Activated CD4-positive, alpha-beta T cell treated with anti-CD3 and anti-CD28 coated beads, Interleukin-2, amount 50 U/mL, for 48 hours (primary cell): ENCODE measurements around the gene ARHGAP42.

ENCODE experiments used
- DNase-seq, 2 experiments: peaks; one replicate each; pipeline ENCODE4 v3.0.0-alpha.2; 2020

Gene ARHGAP42

GRCh38 chr11:100805506-100806199 lies 118.6 kb downstream of the ARHGAP42 start:
- DNase-seq = no peak

GRCh38 chr11:100806296-100806695 lies 119.2 kb downstream of the ARHGAP42 start:
- DNase-seq = no peak

DNA sequence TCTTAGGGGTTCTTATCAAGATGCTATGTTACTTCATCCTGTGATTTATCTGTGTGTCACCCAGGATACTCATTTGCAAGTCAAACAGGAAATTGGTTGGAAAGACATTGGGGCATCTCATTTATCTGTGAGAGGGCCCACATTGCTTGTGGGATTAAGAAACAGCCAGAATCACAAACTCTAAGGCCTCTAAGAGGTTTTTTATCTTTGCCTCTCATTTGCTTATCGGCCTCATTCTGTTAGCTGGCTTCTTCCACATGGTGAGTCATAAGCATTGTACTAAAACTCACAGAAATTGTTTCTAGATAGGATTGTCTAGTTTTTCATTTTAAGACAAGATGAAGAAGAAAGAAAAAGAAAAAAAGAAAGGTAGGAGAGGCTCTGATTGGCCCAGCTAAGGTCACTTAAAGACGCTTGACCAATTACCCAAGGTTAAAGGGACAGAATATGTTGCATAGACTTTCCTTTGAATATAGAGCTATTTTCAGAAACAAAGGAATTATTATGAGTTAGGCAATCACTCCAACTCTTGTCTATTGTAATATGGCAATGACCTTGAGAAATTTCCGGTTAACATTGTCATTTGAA lies 121.9 kb downstream of the ARHGAP42 start:
- no peak for DNase-seq

GRCh38 chr11:100810146-100810545 lies 123.1 kb downstream of the ARHGAP42 start:
- DNase-seq = no peak

GRCh38 chr11:100810666-100811065 lies 123.6 kb downstream of the ARHGAP42 start:
- DNase-seq = no peak

- DNase-seq = no peak
Measured at GRCh38 chr11:100812517-100812916, 125.4 kb downstream of the ARHGAP42 start.

GRCh38 chr11:100815787-100816330 lies 128.8 kb downstream of the ARHGAP42 start:
- DNase-seq = no peak

GRCh38 chr11:100816823-100817222 lies 129.7 kb downstream of the ARHGAP42 start:
- DNase-seq = no peak

GRCh38 chr11:100817620-100818019 lies 130.5 kb downstream of the ARHGAP42 start:
- no peak for DNase-seq

DNA sequence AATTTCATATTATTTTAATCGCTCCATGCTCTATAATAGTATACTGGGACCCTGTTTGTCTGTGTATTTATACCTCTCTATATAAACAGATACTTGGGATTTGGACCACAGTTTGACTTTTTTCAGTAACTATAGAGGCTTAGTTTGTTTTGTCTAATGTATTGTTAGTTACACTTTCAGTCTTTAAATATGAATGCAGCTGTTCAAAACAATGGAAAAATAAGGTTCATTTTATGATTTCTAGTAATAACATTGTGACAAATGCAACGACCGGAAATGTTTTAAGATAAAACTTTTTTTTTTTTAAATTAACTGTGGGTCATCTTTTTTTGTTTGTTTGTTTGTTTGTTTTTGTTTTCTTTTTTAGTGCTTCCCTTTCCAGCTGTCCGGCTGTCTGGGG lies 133.5 kb downstream of the ARHGAP42 start:
- no peak for DNase-seq

DNA sequence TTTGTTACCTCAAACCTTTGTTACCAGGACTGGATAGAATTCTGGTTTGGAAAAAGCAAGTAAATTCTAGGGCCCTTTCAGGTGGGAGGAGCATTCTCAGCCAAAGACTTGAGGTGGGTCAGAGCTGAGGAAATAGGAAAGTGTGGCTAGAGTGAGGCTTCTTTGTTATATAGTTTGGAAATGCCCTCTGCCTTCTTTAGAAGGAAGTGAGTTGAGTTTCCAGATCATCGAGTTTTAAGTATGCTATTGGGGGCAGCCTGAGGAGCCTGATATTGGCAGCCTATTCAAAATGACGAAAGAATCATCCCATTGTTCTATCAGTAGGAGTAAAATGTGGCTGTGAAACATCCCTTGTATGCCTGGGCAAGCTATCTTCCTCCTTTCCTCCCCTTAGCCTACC lies 134.1 kb downstream of the ARHGAP42 start:
- DNase-seq = no peak

GRCh38 chr11:100823360-100823759 lies 136.3 kb downstream of the ARHGAP42 start:
- no peak for DNase-seq

GRCh38 chr11:100824041-100824809 lies 137.1 kb downstream of the ARHGAP42 start:
- DNase-seq = no peak

- DNase-seq = no peak
Measured at GRCh38 chr11:100825626-100826025, 138.5 kb downstream of the ARHGAP42 start.

GRCh38 chr11:100827934-100828661 lies 141.0 kb downstream of the ARHGAP42 start:
- no peak for DNase-seq

DNA sequence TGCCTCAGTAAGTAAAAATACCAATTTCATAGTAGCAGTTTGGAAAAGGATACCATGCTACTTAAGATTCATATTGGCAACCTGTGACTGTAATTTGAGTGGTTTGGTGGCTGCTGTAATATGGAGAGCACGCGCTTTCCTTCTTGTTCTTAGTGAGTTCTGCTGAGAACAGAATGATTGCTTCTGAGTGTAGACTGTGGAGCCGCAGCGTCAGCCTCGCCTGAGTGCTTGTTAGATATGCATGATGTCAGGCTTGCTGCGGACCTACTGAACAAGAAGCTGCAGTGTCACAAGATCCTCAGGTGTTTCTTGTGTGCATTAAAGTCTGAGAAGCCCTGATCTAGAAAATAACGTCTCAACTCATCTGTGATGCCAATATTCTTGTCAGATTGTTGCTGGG lies 143.2 kb downstream of the ARHGAP42 start:
- DNase-seq = no peak

GRCh38 chr11:100830978-100831732 lies 144.1 kb downstream of the ARHGAP42 start:
- no peak for DNase-seq

- no peak for DNase-seq
Measured at GRCh38 chr11:100831929-100832494, 144.9 kb downstream of the ARHGAP42 start.

DNA sequence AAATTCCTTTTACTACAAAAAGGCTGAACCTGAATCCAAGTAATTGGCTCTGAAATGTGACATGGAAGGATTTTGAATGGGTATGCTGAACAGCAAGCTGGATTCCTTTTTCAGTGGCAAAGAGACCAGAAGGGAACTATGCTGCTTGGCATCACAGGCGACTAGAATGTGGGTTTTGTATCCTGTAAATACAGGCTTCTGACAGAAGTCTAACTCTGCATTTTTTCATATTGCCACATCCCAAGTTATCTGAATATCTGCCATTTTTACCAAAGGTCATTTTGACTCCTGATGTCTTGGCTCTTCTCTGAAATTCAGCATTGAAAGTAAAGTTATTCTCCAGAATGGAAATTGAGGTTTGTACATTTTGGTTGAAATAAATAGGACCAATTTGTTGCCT lies 145.7 kb downstream of the ARHGAP42 start:
- no peak for DNase-seq

GRCh38 chr11:100833276-100833675 lies 146.2 kb downstream of the ARHGAP42 start:
- DNase-seq = no peak

DNA sequence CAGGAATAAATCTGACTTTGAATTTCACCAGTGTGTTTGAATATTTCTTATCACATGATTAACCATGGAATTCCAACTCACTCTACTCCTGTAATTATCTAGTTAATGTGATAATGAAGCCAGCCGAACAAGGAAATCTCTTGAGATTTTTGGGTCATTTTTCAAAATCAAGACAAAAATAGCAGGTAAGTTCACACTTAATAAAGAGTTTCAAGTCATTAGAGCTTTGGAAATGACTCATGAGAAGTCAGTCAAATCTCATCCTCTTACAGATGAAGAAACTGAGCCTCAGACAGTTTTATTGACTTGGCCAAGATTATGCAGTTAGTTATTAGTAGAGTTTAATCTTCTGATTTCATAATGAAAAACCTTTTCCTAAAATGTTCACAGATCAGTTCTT lies 148.8 kb downstream of the ARHGAP42 start:
- no peak for DNase-seq

GRCh38 chr11:100837311-100837710 lies 150.2 kb downstream of the ARHGAP42 start:
- no peak for DNase-seq
